Right forelimb (tissue), 1 donor: ENCODE measurements around the gene KCNH3.
"Not testable (repeated sequence)": the region's sequence is repeated elsewhere in the genome, so short reads cannot be mapped to it uniquely, and the experiment has no call there.

Source experiments
- DNase-seq: peaks from one replicate; pipeline ENCODE4 v3.0.0-alpha.2; 2018

The KCNH3 gene, protein sequence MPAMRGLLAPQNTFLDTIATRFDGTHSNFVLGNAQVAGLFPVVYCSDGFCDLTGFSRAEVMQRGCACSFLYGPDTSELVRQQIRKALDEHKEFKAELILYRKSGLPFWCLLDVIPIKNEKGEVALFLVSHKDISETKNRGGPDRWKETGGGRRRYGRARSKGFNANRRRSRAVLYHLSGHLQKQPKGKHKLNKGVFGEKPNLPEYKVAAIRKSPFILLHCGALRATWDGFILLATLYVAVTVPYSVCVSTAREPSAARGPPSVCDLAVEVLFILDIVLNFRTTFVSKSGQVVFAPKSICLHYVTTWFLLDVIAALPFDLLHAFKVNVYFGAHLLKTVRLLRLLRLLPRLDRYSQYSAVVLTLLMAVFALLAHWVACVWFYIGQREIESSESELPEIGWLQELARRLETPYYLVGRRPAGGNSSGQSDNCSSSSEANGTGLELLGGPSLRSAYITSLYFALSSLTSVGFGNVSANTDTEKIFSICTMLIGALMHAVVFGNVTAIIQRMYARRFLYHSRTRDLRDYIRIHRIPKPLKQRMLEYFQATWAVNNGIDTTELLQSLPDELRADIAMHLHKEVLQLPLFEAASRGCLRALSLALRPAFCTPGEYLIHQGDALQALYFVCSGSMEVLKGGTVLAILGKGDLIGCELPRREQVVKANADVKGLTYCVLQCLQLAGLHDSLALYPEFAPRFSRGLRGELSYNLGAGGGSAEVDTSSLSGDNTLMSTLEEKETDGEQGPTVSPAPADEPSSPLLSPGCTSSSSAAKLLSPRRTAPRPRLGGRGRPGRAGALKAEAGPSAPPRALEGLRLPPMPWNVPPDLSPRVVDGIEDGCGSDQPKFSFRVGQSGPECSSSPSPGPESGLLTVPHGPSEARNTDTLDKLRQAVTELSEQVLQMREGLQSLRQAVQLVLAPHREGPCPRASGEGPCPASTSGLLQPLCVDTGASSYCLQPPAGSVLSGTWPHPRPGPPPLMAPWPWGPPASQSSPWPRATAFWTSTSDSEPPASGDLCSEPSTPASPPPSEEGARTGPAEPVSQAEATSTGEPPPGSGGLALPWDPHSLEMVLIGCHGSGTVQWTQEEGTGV

DNA sequence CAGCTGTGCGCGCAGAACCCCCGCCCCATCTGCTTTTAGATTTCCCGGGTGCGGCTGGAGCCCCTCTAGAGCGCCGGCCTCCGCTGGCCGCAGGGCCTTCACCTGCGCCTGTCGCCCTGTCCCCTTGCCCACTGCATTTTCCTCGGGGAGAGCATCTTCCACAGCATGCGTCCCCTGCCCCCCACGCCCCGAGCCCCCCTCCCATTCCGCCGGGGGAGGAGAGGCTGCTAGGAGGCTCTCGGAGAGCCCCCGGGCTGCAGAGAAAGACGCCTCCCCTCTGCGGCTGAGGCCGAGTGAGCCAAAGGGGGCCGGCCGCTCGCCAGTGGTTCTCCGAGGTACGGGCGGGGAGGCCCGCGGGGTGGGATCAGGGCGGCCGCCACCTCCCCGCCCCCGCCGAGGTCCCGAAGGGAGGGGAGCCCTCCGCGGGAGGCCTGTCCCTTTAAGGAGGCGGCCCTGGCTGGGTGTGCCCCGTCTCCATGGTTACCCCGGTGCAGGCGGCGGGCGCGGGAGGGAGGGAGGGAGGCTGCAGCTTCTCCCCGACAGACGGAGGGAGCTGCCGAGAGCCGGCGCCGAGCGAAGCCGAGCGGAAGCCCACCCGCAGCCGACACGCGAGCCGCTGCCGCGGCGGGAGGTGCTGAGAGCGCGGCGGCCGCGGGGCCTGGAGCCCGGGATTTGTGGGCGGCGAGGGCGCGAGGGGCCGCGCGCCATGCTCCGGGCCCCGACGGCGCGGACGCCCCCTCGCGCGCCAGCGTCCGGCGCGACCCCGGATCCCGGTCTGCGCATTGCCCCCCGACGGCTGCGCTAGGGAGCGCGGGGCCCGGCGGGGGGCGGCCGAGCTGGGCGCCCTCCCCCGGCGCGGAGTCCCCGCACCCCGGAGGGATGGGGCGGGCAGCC lies at the start of gene KCNH3:
TSS of gene KCNH3 (plus strand) at position 521 of the 894 bp plus-strand sequence. CDS start 387 bp downstream, outside the sequence.
- peak; percentile 84 for DNase-seq

DNA sequence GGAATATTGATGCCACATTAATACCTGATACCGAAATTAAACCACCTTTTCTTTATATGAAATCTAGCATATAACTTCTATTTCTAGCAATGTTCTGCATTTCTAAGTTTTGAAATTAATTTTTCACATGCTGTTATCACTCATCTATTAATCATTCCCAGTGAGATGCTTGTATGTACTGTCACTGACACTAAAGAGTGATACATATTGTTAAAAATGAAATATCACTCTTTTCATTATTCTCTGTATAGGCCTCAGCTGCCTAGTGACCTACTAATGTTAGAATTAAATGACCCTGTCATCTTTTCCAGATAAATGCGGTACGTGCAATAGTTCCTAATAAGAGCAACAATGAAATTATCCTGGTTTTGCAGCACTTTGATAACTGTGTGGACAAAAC lies 49.7 kb upstream of the KCNH3 start:
- no peak for DNase-seq

DNA sequence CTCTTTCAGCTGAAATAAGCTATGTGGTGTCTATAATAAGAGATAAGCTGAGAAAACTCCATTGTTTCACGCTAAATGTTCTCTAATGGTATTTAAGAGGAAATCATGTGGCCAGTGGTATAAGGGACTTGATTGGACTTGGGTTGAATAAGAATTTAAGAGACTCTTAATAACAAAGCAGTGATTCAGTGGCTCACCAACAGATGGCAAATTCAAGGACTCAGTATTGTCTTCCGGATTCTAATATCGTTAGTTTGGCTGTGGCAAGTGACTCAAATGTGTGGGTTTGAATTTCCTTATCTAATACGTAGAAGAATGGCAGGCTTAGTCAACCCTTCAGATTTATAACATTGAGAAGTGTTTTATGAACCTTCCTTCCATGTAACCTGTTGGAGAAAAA lies 49.1 kb upstream of the KCNH3 start:
- no peak for DNase-seq

DNA sequence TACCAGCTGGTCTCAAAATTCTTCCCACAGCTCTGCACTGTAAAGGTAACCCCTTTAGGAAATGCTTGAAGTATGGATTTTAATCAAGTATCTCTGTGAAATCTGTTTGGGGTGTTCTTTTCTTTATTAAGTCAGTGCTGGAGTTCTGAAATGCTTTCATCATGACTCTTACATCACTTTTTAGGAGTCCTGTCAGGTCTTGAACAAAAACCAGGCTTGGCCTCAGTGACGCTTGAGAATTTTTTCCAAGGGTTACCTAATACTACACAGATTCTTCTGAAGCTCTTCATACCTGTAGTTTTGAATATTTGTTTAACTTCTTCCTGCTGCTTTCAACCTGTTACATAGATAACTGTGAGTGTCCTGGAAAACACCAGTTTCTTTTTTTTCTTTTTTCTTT lies 47.0 kb upstream of the KCNH3 start:
- DNase-seq: no peak

DNA sequence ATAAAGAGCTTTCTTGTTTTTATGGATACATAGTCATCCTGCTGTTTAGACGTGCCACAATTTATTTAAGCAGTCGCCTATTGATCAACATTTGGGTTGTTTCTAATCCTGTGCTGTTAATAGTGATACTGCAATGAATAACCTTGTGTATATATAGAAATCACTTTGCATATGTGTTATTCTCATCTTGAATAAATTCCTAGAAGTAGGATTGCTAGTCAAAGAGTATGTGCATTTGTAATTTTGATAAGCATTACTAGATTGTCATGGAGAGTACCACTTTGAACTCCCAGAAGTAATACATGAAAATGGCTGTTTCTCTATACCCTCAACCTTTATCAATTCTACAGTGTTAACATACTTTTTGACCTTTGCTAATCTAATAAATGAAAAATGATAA lies 44.9 kb upstream of the KCNH3 start:
- DNase-seq: no peak

DNA sequence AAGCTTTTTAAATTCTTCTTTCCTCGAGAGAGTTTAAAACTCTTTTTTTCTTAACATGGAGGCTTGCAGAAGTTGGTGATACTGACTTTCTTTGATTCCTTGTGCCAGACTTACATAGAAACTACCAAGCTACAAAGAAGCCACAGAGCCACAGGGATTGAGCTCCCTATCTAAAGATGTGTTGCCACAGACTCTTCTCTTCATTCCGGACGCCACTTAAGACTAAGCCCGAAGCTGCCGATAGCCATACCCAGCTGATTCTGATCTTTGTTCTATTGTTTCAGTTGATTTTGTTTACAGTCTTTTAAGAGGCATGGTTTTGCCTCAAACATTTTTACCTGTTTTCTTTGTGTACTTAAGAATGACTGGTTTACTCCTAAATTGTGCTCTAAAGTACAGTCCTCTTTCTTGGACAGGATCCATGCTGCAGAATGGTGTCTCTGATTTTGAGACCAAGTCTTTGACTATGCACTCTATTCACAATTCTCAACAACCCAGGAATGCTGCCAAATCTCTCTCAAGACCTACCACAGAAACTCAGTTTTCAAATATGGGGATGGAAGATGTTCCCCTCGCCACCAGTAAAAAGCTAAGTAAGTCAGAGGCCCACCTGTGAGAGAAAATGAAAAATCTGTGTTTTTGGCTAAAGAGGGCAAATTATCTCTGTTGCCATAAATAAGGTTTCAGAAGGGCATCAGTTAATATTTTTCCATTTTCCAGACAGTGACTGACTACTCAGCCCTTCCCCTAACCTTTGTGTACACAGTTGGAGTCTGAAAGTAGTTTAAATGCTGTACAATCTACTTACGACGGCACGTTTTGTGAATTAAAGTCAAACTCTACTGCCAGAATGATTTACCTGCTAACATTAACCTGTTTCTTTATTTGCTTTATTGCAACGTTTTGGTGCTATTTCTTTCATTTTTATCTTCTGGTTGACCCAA lies 42.1 kb upstream of the KCNH3 start:
- no peak for DNase-seq

DNA sequence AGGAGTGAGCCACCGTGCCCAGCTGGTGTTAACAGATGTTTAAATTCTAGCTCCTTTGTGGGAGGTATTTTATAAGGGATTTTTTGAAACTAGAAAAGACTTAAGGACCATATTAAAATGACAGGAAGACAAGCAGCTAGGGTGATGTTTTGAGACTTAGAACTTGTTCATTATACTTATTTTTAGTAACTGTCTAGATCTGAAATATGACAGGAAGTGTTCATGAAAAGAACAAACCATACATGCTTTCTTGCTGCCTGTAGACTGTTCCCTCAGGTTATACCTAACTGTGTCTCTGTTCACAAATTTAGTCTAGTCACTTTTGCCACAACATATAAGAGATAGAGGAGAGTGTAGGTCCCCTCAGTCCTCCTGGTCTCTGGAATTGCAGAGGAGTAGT lies 36.9 kb upstream of the KCNH3 start:
- no peak for DNase-seq

DNA sequence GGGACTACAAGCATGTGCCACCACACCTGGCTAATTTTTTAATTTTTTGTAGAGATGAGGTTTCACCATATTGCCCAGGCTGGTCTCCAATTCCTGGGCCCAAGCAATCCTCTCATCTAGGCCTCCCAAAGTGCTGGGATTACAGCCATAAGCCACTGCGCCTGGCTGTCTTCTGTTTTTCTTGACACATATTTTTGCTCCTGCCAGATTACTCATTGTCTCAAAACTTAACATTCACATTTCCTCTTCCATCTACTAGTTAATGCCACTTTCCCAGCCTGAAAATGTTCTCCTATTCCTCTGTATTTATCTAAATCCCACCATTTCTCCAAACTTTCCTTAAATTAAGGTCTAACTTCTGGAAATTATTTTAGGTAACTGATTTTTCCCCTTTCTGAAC lies 36.2 kb upstream of the KCNH3 start:
- no peak for DNase-seq

DNA sequence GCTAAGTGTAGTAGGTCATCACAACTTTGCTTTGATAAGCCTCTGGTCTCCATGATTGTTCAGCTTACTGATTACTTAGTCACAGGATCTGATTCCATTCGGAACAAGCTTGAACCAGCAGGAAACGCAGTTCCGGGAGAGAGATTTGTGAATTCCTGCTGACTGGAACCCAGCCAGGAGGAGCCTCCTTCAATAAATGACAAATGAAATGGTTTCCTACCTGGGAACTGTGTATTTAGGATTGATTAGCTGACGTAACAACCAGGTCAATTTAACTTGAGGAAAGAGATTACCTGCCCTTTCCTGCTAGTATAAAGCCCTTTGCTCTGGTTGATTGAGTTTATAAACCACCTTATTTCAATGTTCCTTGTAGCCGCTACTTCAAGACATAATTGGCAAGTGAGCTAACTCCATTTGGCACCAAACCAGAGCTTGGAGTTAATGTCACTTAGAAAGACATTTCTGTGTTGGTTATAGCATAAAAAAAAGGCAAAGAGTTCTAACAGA lies 35.1 kb upstream of the KCNH3 start:
- DNase-seq: no peak

DNA sequence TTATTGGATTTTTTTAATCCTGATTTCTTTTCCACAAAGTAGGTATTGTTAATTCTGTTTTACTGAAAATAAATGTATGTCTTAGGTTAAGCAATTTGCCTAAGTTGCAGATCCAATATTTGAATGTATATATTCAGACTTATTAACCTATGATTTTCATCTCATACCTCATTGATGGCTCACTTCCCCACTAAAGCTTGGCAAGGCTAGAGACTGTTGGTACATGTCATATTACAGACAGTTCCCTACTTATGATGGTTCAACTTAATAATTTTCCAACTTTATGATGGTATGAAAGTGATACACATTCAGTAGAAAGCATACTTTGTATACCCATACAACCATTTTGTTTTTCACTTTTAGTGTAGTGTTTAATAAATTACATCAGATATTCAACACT lies 33.2 kb upstream of the KCNH3 start:
- DNase-seq: no peak

DNA sequence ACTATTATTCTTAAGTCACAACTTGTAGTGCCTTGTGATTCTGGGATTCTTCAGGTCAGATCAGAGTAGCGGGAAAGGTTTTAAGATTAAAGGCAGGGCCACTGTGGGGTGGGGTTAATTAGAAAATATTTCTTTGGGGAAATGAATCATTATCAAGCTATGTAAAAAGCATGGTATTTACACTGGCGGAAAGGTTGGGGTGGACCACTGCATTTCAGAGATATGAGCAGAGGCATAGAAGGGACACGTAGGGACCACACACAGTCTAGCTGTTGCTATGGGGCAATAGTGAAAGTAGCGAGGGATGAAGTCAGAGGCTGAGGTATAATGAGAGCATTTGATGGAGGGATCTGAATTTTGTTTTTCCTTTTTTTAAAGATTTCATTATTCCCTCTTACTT lies 31.7 kb upstream of the KCNH3 start:
- no peak for DNase-seq

DNA sequence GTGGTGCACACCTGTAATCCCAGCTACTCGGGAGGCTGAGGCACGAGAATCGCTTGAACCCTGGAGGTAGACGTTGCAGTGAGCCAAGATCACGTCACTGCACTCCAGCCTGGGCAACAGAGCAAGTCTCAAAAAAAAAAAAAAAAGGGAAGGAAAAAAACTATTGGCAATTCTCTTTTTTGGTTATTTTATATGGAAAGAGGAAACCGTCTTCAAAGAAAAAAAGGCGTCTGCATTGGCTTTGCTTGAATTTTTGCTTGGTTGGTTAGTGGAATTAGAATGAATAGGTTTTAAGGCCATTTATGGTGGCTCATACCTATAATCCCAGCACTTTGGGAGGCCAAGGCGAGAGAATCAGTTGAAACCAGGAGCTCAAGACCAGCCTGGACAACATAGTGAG lies 29.1 kb upstream of the KCNH3 start:
- DNase-seq: not testable (repeated sequence)

DNA sequence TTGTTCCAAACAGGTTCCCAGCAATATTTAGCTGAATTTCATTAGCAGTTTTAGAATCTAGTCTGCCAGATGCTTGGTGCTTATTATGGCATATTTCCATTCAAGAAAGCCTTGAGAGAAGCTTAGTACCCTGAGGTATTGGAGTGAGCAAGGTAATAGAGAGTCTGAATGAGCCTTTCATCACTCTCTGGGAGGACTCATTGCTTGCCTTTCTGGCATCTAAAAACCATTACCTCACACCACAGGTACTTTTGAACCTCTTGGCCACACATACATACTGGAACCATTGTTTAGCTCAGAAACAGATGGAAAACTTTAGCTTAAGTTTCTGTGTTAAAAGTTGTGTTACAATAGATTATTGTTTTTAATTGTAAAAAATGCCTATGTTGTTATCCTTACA lies 27.4 kb upstream of the KCNH3 start:
- DNase-seq: no peak

DNA sequence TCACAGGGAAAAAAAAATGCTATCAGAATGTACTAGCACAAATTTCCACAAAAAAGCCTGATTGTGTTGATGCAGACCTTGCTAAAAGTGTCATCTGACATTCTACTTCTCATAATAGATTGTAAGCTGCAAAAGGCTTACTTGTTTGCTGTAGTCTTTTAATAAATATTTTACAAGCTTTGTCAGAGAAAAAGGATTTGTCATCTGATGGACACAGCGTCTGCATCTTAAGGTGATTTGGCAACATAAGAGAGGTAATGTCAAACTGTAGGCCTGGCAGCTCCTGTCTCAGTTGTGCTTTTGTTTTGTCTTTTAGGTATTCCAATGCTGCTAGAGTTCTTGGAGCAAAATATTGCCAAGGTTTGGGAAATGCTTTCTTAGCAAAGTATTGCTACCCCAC lies 26.3 kb upstream of the KCNH3 start:
- no peak for DNase-seq

DNA sequence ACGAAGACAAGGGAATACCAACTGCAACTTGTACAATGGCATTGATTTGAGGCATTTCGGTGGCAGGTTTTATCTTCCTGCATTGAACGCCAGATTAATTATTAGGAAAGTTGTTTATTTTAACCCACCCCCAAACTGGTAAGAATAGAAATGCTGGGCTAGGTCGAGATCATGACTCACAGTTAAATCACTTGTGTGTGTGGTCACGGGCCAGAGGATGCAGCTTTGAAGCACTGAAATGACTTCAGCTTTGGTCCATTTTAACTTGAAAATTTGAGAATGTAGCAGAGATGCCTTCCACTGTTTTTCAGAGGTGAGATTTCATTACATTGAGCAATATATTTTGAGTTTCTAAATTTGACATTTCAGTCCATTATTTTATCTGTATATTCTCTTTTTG lies 23.6 kb upstream of the KCNH3 start:
- no peak for DNase-seq

DNA sequence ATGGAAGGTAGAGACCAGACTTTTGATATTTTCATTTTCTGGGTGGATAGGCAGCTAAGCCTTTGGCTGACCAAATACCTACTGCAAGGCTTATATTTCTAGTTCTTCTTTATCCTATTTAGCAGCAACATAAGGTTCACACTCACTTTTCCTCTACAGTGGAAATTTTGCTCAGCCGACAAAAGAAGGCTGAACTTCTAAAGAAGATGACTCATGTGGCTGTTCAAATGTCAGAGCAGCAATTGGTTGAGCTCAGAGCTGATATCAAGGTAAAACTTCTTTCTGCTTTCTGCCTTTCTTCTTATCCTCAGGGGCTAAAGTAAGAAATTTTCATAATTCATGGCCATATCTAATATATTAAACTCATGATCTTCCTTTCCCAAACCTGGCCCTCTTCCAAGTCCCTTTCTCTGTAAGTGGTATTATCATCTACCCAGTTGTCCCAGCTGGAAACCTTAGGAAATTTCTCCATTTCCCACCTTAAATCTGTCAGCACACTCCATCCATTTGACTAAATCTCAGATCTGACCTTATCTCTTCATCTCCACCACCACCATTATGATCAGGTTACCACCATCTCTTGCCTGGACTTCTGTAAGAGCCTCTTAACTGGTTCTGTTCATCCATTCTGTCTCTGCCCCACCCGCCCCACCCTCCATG lies 19.8 kb upstream of the KCNH3 start:
- no peak for DNase-seq

DNA sequence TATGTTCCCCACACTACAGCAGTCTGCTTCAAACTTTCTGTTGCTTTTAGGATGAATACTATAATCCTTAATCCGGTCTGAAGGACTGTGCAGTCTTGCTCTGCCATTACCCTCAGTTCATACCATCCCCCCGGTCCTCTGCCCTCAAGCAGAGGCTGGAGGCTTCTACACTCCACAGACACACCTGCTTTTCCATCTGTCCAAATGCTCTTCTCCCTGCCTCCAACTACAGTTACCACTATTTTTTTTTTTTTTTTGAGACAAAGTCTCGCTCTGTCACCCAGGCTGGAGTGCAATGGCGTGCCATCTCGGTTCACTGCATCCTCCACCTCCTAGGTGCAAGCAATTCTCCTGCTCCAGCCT lies 19.3 kb upstream of the KCNH3 start:
- no peak for DNase-seq

DNA sequence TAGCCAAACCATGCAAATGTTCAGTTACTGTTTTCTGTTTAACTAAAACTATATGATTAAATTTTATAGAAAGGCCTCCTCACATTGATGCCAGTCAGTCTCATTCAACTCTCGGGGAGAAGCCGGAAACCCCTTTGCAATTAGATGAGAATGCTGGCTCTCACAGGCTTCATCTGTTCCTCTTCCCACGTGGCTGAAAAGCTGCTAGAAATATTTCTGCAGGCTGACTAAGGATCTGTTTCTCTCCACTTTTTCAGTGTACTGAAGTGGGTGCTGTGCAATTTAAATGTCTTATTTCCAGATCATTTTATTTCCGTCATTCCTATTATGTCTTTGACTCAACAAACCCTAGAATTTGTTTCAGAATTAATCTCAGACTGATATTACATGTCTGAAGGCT lies 17.4 kb upstream of the KCNH3 start:
- no peak for DNase-seq

DNA sequence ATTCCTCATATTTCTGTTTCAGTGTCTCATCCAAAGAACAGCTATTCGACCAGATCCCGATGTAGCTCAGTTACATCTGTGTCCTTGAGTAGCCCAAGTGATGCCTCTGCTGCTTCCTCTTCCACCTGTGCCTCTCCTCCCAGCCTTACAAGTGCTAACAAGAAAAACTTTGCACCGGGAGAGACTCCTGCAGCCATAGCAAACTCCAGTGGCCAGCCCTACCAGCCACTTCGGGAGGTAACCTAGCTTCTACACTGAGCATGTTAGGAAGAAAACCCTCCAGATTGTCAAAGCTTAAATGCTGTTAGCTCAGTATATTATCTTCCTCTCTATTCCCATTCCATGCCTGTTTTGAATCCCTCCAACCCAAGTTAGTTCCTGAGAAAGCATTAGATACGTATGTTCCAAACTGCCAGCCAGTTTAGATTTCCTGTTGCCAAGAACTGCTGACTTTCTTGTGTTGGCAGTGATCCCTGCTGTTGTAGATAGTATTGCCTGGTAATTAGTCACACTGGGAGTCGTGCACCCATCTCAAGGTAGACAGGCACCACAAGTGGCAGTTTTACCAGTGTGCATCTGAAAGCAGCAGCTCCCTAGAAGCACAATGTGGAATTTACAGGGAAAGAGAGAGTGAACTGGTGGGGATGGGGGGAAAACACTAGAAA lies 14.0 kb upstream of the KCNH3 start:
- no peak for DNase-seq

DNA sequence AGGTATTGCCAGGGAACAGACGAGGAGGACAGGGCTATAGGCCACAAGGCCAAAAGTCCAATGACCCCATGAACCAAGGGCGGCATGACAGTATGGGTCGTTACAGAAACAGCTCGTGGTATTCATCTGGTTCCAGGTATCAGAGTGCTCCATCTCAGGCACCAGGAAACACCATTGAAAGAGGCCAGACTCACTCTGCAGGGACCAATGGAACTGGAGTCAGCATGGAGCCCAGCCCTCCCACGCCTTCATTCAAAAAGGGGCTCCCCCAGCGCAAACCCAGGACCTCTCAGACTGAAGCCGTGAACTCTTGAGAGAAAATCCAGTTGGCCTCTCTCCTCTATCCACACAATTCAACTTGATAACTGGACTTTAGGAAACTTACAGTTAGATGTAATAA lies 12.9 kb upstream of the KCNH3 start:
- no peak for DNase-seq
